HEK293 (cell line): ENCODE data around the gene ASIC3.

Experiments
- CTCF ChIA-PET: fragments of 350-600 bp; formaldehyde crosslinking; extraction: SDS; loops from one replicate; lab custom pipeline; 2021; ENCODE audit warnings: antibody characterized with exemption; lab: Yijun Ruan, JAX
- POLR2A ChIA-PET: fragments of 300-600 bp; formaldehyde crosslinking; extraction: SDS; loops from one replicate; lab custom pipeline; 2020; ENCODE audit warnings: antibody characterized with exemption, inconsistent platforms; lab: Yijun Ruan, JAX
- H3K27ac ChIP-seq: fragments of 200-500 bp; sonication (Bioruptor generic); 2 replicates; pipeline ENCODE4 v1.5.1; 2014; ENCODE audit warnings: low read depth, low read length, control low read depth, inconsistent platforms; ENCODE audit errors: extremely low read depth
- H3K36me3 ChIP-seq, 2 experiments: fragments of 200-500 bp in 1 of 2; sonication (Bioruptor generic) in 1 of 2; 1 replicate in 1 of 2; 2 replicates in 1 of 2; pipeline ENCODE4 v1.5.1; 2014 to 2017; ENCODE audit warnings: inconsistent platforms in 2 of 2, low read length in 2 of 2; ENCODE audit not compliant: control insufficient read depth in 2 of 2, insufficient read depth in 1 of 2
- H3K4me1 ChIP-seq: fragments of 200-500 bp; sonication (Bioruptor generic); 2 replicates; pipeline ENCODE4 v1.5.1; 2014; ENCODE audit warnings: mild to moderate bottlenecking, low read length, inconsistent platforms; ENCODE audit not compliant: control insufficient read depth, insufficient read depth
- H3K4me3 ChIP-seq: 2 replicates; pipeline ENCODE4 v1.5.1; 2011; ENCODE audit warnings: low read depth, mild to moderate bottlenecking, control low read depth, low read length, moderate library complexity
- H3K9me3 ChIP-seq: fragments of 200-500 bp; sonication (Bioruptor generic); 2 replicates; pipeline ENCODE4 v1.5.1; 2014; ENCODE audit warnings: low read depth, low read length, inconsistent platforms; ENCODE audit not compliant: control insufficient read depth, insufficient read depth
- FEZF1 ChIP-seq: fragments of 450-650 bp; formaldehyde crosslinking; IDR thresholded peaks from 2 replicates; pipeline ENCODE4 v1.5.1; 2016; ENCODE audit warnings: missing biosample characterization, missing genetic modification characterization
- HOXD13 ChIP-seq: sonication (generic); formaldehyde crosslinking; IDR thresholded peaks from 2 replicates; pipeline ENCODE4 v1.8.0; 2022; ENCODE audit warnings: missing genetic modification reagents, borderline replicate concordance
- SP3 ChIP-seq: fragments of 450-650 bp; formaldehyde crosslinking; IDR thresholded peaks from 2 replicates; pipeline ENCODE4 v1.5.1; 2016; ENCODE audit warnings: missing biosample characterization, missing genetic modification characterization
- SP7 ChIP-seq: fragments of 450-650 bp; formaldehyde crosslinking; IDR thresholded peaks from 2 replicates; pipeline ENCODE4 v1.5.1; 2016; ENCODE audit warnings: missing biosample characterization, missing genetic modification characterization
- ZBTB20 ChIP-seq: fragments of 450-650 bp; formaldehyde crosslinking; IDR thresholded peaks from 2 replicates; pipeline ENCODE4 v1.5.1; 2016; ENCODE audit warnings: missing biosample characterization, missing genetic modification characterization
- ZIC2 ChIP-seq: fragments of 450-650 bp; formaldehyde crosslinking; IDR thresholded peaks from 2 replicates; pipeline ENCODE4 v1.5.1; 2016; ENCODE audit warnings: missing biosample characterization, missing genetic modification characterization
- ZNF239 ChIP-seq: fragments of 450-650 bp; formaldehyde crosslinking; IDR thresholded peaks from 2 replicates; pipeline ENCODE4 v1.5.1; 2016; ENCODE audit warnings: missing biosample characterization, missing genetic modification characterization
- ZNF292 ChIP-seq: fragments of 450-650 bp; formaldehyde crosslinking; IDR thresholded peaks from 2 replicates; pipeline ENCODE4 v1.5.1; 2016; ENCODE audit warnings: low read depth, missing biosample characterization, missing genetic modification characterization, borderline replicate concordance
- ZNF354C ChIP-seq: fragments of 450-650 bp; formaldehyde crosslinking; IDR thresholded peaks from 2 replicates; pipeline ENCODE4 v1.5.1; 2016; ENCODE audit warnings: missing biosample characterization, missing genetic modification characterization, low read depth, borderline replicate concordance
- ZNF404 ChIP-seq: fragments of 450-650 bp; formaldehyde crosslinking; IDR thresholded peaks from 2 replicates; pipeline ENCODE4 v1.5.1; 2017; ENCODE audit warnings: missing biosample characterization, missing genetic modification characterization
- ZNF48 ChIP-seq: fragments of 450-650 bp; formaldehyde crosslinking; IDR thresholded peaks from 2 replicates; pipeline ENCODE4 v1.5.1; 2016; ENCODE audit warnings: missing biosample characterization, missing genetic modification characterization
- ZNF561 ChIP-seq: fragments of 450-650 bp; IDR thresholded peaks from 2 replicates; pipeline ENCODE4 v1.5.1; 2018; ENCODE audit warnings: missing biosample characterization, missing genetic modification characterization, borderline replicate concordance
- ZNF600 ChIP-seq: fragments of 450-650 bp; formaldehyde crosslinking; IDR thresholded peaks from 2 replicates; pipeline ENCODE4 v1.5.1; 2016; ENCODE audit warnings: missing biosample characterization, missing genetic modification characterization
- ZNF658 ChIP-seq: fragments of 450-650 bp; formaldehyde crosslinking; IDR thresholded peaks from 2 replicates; pipeline ENCODE4; 2016; ENCODE audit warnings: missing biosample characterization, missing genetic modification characterization
- TF ChIP-seq, protein P1 (sequence below): fragments of 450-650 bp; IDR thresholded peaks from 2 replicates; pipeline ENCODE4 v1.5.1; 2018; ENCODE audit warnings: missing biosample characterization, mild to moderate bottlenecking, missing genetic modification characterization
- TF ChIP-seq, protein P2 (sequence below): fragments of 450-650 bp; formaldehyde crosslinking; IDR thresholded peaks from 2 replicates; pipeline ENCODE4 v1.5.1; 2016; ENCODE audit warnings: missing biosample characterization, missing genetic modification characterization
- TF ChIP-seq, protein P3 (sequence below): fragments of 450-650 bp; formaldehyde crosslinking; IDR thresholded peaks from 2 replicates; pipeline ENCODE4 v1.5.1; 2017; ENCODE audit warnings: missing biosample characterization, missing genetic modification characterization
- TF ChIP-seq, protein P4 (sequence below): fragments of 450-650 bp; formaldehyde crosslinking; IDR thresholded peaks from 2 replicates; pipeline ENCODE4 v1.5.1; 2017; ENCODE audit warnings: missing biosample characterization, missing genetic modification characterization
- TF ChIP-seq, protein P5 (sequence below): fragments of 450-650 bp; formaldehyde crosslinking; IDR thresholded peaks from 2 replicates; pipeline ENCODE4 v1.5.1; 2016; ENCODE audit warnings: missing biosample characterization, missing genetic modification characterization

The ASIC3 gene

DNA sequence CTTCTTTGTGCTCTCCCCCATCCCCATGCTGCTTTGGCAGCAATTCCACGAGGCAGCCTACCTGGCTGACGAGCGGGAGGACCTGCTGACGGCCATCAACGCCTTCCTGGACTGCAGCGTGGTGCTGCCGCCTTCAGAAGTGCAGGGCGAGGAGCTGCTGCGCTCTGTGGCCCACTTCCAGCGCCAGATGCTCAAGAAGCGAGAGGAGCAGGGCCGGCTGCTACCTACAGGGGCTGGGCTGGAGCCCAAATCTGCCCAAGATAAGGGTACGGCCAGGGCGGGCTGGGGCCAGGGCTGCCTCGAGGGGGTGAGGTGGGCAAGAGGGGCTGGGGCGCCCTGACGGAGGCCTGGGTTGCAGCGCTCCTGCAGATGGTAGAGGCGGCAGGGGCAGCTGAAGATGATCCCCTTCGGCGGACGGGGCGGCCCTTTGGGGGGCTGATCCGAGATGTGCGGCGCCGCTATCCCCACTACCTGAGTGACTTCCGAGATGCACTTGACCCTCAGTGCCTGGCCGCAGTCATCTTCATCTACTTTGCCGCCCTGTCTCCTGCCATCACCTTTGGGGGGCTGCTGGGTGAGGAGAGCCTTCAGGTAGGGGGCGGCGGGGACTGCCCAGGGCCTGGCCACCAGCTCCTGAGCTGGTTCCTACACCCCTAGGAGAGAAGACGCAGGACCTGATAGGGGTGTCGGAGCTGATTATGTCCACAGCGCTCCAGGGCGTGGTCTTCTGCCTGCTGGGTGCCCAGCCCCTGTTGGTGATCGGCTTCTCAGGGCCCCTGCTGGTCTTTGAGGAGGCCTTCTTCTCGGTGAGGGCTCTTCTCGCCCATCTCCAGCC, 22.9 kb downstream of the ASIC3 start:
- CTCF ChIA-PET: interaction anchor here (1.5 kb wide), 1 partner anchor 40 kb away, joined by 7 read pairs; no protein-coding TSS in a partner anchor
- no peaks in the 10 kb centered on the region for H3K9me3 ChIP-seq
- H3K36me3 ChIP-seq: peaks cover 18 to 87% of the 10 kb centered on the region in 2 experiments
- TF ChIP-seq FEZF1 (no peak), ZNF561 (no peak), ZNF600 (tag by site-specific recombination) (no peak), ZIC2 (tag by site-specific recombination) (no peak), ZBTB20 (no peak), ZNF292 (tag by site-specific recombination) (no peak), ZNF658 (tag by site-specific recombination) (no peak), ZNF239 (tag by site-specific recombination) (no peak), ZNF48 (tag by site-specific recombination) (no peak), ZNF404 (no peak), SP3 (no peak), ZNF354C (no peak), HOXD13 (CRISPR knock-in tag) (no peak), SP7 (tag by site-specific recombination) (no peak)
- TF ChIP-seq, protein P1, sequence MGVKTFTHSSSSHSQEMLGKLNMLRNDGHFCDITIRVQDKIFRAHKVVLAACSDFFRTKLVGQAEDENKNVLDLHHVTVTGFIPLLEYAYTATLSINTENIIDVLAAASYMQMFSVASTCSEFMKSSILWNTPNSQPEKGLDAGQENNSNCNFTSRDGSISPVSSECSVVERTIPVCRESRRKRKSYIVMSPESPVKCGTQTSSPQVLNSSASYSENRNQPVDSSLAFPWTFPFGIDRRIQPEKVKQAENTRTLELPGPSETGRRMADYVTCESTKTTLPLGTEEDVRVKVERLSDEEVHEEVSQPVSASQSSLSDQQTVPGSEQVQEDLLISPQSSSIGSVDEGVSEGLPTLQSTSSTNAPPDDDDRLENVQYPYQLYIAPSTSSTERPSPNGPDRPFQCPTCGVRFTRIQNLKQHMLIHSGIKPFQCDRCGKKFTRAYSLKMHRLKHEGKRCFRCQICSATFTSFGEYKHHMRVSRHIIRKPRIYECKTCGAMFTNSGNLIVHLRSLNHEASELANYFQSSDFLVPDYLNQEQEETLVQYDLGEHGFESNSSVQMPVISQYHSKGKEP (tag by site-specific recombination): no peak
- TF ChIP-seq, protein P2, sequence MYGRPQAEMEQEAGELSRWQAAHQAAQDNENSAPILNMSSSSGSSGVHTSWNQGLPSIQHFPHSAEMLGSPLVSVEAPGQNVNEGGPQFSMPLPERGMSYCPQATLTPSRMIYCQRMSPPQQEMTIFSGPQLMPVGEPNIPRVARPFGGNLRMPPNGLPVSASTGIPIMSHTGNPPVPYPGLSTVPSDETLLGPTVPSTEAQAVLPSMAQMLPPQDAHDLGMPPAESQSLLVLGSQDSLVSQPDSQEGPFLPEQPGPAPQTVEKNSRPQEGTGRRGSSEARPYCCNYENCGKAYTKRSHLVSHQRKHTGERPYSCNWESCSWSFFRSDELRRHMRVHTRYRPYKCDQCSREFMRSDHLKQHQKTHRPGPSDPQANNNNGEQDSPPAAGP (tag by site-specific recombination): no peak
- TF ChIP-seq, protein P3, sequence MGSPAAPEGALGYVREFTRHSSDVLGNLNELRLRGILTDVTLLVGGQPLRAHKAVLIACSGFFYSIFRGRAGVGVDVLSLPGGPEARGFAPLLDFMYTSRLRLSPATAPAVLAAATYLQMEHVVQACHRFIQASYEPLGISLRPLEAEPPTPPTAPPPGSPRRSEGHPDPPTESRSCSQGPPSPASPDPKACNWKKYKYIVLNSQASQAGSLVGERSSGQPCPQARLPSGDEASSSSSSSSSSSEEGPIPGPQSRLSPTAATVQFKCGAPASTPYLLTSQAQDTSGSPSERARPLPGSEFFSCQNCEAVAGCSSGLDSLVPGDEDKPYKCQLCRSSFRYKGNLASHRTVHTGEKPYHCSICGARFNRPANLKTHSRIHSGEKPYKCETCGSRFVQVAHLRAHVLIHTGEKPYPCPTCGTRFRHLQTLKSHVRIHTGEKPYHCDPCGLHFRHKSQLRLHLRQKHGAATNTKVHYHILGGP (tag by site-specific recombination): no peak
- TF ChIP-seq, protein P4, sequence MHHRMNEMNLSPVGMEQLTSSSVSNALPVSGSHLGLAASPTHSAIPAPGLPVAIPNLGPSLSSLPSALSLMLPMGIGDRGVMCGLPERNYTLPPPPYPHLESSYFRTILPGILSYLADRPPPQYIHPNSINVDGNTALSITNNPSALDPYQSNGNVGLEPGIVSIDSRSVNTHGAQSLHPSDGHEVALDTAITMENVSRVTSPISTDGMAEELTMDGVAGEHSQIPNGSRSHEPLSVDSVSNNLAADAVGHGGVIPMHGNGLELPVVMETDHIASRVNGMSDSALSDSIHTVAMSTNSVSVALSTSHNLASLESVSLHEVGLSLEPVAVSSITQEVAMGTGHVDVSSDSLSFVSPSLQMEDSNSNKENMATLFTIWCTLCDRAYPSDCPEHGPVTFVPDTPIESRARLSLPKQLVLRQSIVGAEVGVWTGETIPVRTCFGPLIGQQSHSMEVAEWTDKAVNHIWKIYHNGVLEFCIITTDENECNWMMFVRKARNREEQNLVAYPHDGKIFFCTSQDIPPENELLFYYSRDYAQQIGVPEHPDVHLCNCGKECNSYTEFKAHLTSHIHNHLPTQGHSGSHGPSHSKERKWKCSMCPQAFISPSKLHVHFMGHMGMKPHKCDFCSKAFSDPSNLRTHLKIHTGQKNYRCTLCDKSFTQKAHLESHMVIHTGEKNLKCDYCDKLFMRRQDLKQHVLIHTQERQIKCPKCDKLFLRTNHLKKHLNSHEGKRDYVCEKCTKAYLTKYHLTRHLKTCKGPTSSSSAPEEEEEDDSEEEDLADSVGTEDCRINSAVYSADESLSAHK (tag by site-specific recombination): no peak
- TF ChIP-seq, protein P5, sequence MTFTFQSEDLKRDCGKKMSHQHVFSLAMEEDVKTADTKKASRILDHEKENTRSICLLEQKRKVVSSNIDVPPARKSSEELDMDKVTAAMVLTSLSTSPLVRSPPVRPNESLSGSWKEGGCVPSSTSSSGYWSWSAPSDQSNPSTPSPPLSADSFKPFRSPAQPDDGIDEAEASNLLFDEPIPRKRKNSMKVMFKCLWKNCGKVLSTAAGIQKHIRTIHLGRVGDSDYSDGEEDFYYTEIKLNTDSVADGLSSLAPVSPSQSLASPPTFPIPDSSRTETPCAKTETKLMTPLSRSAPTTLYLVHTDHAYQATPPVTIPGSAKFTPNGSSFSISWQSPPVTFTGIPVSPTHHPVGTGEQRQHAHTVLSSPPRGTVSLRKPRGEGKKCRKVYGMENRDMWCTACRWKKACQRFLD (tag by site-specific recombination): no peak
- H3K27ac ChIP-seq: no peak overlapping the region
- POLR2A ChIA-PET: interaction anchor here (0.6 to 1.1 kb wide), 4 partner anchors 9 to 42 kb away, joined by 3 to 4 read pairs (median 4); partner anchors contain the start of gene FASTK
- no peaks in the 10 kb centered on the region for H3K4me1 ChIP-seq
- H3K4me3 ChIP-seq: no peak overlapping the region
